Left ventricle myocardium superior (tissue), 1 donor: ENCODE data around the gene CTNNA3. TPM values are rescaled to one million over a fixed set of nuclear protein-coding genes. Genes with fewer than 3 reads are reported as not detected.
A peak's percentile ranks its signal among the peaks of the same experiment; 100 is the strongest.
"Not testable (repeated sequence)": the region's sequence is repeated elsewhere in the genome, so short reads cannot be mapped to it uniquely, and the experiment has no call there.

ENCODE experiments used
- ATAC-seq: fragments of 200-7000 bp; cut with Tn5 transposase; one replicate; pipeline ENCODE4 v1.9.1; 2020; ENCODE audit warnings: mild to moderate bottlenecking, moderate library complexity
- DNase-seq: peaks from one replicate; pipeline ENCODE4 v3.0.0-alpha.2; 2020
- intact Hi-C: fragments of 100-400 bp; cut with micrococcal nuclease; formaldehyde crosslinking; loops from one replicate; pipeline ENCODE4 v1.11.0; 2022
- total RNA-seq: library from RNA; stranded (reverse); fragmentation: NEBNext Ultra II Directional; extraction: Animal tissue kit (Norgen Biotek cat#: 25700); gene quantifications from one replicate; pipeline ENCODE4 v1.2.1, GENCODE V29; 2021
- donor health status: DM: no; HTN: yes; CAD: no; lungs with severe emphysema.

CTNNA3 gene
- total RNA-seq, 1 donor from 2014 or later = 130 TPM

- intact Hi-C loops = no loop called here
- ATAC-seq (no peak), DNase-seq (no peak)
Measured at GRCh38 chr10:67609996-67610793, 85.8 kb downstream of the CTNNA3 start.

- intact Hi-C loops = no loop called here
- DNase-seq (no peak), ATAC-seq (no peak)
Measured at GRCh38 chr10:67608001-67608400, 88.0 kb downstream of the CTNNA3 start.

GRCh38 chr10:67607472-67607871, 88.5 kb downstream of the CTNNA3 start:
- DNase-seq = no peak
- ATAC-seq = peak; percentile 43
- intact Hi-C loops = no loop called here

GRCh38 chr10:67606572-67606971, 89.4 kb downstream of the CTNNA3 start:
- DNase-seq (no peak), ATAC-seq (no peak)
- intact Hi-C loops = no loop called here

- intact Hi-C loops = no loop called here
- DNase-seq (no peak), ATAC-seq (no peak)
Measured at GRCh38 chr10:67603701-67604100, 92.3 kb downstream of the CTNNA3 start.

- intact Hi-C loops = no loop called here
- DNase-seq (no peak), ATAC-seq (no peak)
Measured at GRCh38 chr10:67603086-67603485, 92.9 kb downstream of the CTNNA3 start.

GRCh38 chr10:67602268-67602950, 93.6 kb downstream of the CTNNA3 start:
- ATAC-seq = no peak
- DNase-seq = no peak
- intact Hi-C loops = no loop called here

GRCh38 chr10:67599597-67599996, 96.4 kb downstream of the CTNNA3 start:
- no peak for ATAC-seq
- intact Hi-C loops = no loop called here
- DNase-seq = no peak

- ATAC-seq (no peak), DNase-seq (no peak)
- intact Hi-C loops = no loop called here
Measured at GRCh38 chr10:67596641-67597040, 99.4 kb downstream of the CTNNA3 start.

- no peak for ATAC-seq
- no peak for DNase-seq
- intact Hi-C loops = no loop called here
Measured at GRCh38 chr10:67587771-67588170, 108.2 kb downstream of the CTNNA3 start.

- ATAC-seq = peak; percentile 92
- intact Hi-C loops = no loop called here
- no peak for DNase-seq
Measured at GRCh38 chr10:67575532-67575931, 120.5 kb downstream of the CTNNA3 start.

- DNase-seq (no peak), ATAC-seq (no peak)
- intact Hi-C loops = no loop called here
Measured at GRCh38 chr10:67573484-67573883, 122.5 kb downstream of the CTNNA3 start.

GRCh38 chr10:67571503-67571902, 124.5 kb downstream of the CTNNA3 start:
- ATAC-seq = no peak
- intact Hi-C loops = no loop called here
- no peak for DNase-seq

- intact Hi-C loops, ATAC-seq, DNase-seq: not testable (repeated sequence)
Measured at GRCh38 chr10:67558311-67558710, 137.7 kb downstream of the CTNNA3 start.

- DNase-seq (no peak), ATAC-seq (no peak)
- intact Hi-C loops = no loop called here
Measured at GRCh38 chr10:67553254-67553653, 142.7 kb downstream of the CTNNA3 start.

GRCh38 chr10:67550838-67551402, 145.1 kb downstream of the CTNNA3 start:
- intact Hi-C loops = no loop called here
- peak; percentile 43 for ATAC-seq
- no peak for DNase-seq

- intact Hi-C loops = no loop called here
- ATAC-seq = no peak
- DNase-seq = no peak
Measured at GRCh38 chr10:67550046-67550445, 145.9 kb downstream of the CTNNA3 start.

- intact Hi-C loops = no loop called here
- ATAC-seq (no peak), DNase-seq (no peak)
Measured at GRCh38 chr10:67549390-67549789, 146.6 kb downstream of the CTNNA3 start.

- DNase-seq (no peak), ATAC-seq (peak; percentile 17)
- intact Hi-C loops = no loop called here
Measured at GRCh38 chr10:67541411-67541810, 154.6 kb downstream of the CTNNA3 start.

- DNase-seq = no peak
- ATAC-seq = peak; percentile 50
- intact Hi-C loops = no loop called here
Measured at GRCh38 chr10:67539312-67539711, 156.7 kb downstream of the CTNNA3 start.
